ENCODE data around the gene UBR2. TPM values are rescaled to one million over a fixed set of nuclear protein-coding genes. Genes with fewer than 3 reads are reported as not detected.

The UBR2 gene
- total and polyA plus RNA-seq, 9 of the 15 experiments (the other 6 are each of a cell fraction or from before 2014, with no cell fraction given), result 9.1 to 38.9 (median 23.4) TPM

GRCh38 chr6:42537536-42537935, 26.3 kb upstream of the UBR2 start (continued):
- no peak for TF ChIP-seq E2F1 (CRISPR knock-in tag; IDR thresholded peaks at IDR 0.05)
- TF ChIP-seq TAF15 (IDR thresholded peaks at IDR 0.05; ENCODE audit: low read depth, low read length), result no peak
- no peak for TF ChIP-seq HNRNPLL (IDR thresholded peaks at IDR 0.05; ENCODE audit: low read depth, low read length, poor library complexity, severe bottlenecking)
- TF ChIP-seq FOSL1 (tag; conservative IDR thresholded peaks at IDR 0.05), result no peak
- no peak for TF ChIP-seq PYGO2 (tag; IDR thresholded peaks at IDR 0.05)
- no peak for TF ChIP-seq ZNF76 (CRISPR knock-in tag; IDR thresholded peaks at IDR 0.05; ENCODE audit: borderline replicate concordance)
- no peak for TF ChIP-seq RNF2 (IDR thresholded peaks at IDR 0.05)
- no peak for TF ChIP-seq ZC3H8 (IDR thresholded peaks at IDR 0.05)
- no peak for TF ChIP-seq SAP30 (IDR thresholded peaks at IDR 0.05; ENCODE audit: borderline replicate concordance, insufficient read depth, low read depth, low read length, poor library complexity, severe bottlenecking)
- TF ChIP-seq MBD2 (IDR thresholded peaks at IDR 0.05; ENCODE audit: borderline replicate concordance, low read depth), result no peak
- TF ChIP-seq HBP1 (CRISPR knock-in tag; IDR thresholded peaks at IDR 0.05), result no peak
- no peak for TF ChIP-seq MGA (IDR thresholded peaks at IDR 0.05)
